ENCODE data around the gene OR2B3.

OR2B3 gene

DNA sequence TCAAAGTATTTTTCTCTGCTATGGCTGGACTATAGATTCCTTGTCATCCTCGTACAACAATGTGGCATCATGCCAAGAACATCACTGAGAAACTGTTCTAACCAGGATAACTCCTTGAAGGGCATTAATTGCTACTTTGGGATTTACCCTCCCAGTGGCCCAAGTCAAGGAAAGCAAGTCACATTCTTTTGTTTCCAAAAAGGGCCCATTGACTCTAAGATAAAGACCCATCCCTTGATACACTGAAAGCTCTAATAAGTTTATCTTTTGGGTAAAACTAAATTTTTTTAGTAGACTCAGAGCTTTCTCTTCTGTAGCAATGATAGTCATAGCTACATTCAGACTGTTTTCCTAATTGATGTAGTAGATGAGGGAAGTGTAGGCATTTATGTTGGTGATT, 20.6 kb upstream of the OR2B3 start, which contains the start of gene OR2J3:
TSS of gene OR2J3 (plus strand) at position 301 of the 400 bp plus-strand sequence. CDS start 3,833 bp downstream, outside the sequence.
- H3K4me3 Mint-ChIP-seq, result no peak within 1 kb of the TSS
- no peaks in the 10 kb centered on the region for H3K4me1 Mint-ChIP-seq
- peaks cover 4% of the 10 kb centered on the region for H3K9me3 Mint-ChIP-seq
- TF ChIP-seq, protein P1, sequence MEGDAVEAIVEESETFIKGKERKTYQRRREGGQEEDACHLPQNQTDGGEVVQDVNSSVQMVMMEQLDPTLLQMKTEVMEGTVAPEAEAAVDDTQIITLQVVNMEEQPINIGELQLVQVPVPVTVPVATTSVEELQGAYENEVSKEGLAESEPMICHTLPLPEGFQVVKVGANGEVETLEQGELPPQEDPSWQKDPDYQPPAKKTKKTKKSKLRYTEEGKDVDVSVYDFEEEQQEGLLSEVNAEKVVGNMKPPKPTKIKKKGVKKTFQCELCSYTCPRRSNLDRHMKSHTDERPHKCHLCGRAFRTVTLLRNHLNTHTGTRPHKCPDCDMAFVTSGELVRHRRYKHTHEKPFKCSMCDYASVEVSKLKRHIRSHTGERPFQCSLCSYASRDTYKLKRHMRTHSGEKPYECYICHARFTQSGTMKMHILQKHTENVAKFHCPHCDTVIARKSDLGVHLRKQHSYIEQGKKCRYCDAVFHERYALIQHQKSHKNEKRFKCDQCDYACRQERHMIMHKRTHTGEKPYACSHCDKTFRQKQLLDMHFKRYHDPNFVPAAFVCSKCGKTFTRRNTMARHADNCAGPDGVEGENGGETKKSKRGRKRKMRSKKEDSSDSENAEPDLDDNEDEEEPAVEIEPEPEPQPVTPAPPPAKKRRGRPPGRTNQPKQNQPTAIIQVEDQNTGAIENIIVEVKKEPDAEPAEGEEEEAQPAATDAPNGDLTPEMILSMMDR (IDR thresholded peaks at IDR 0.05), result no peak
- H3K27ac Mint-ChIP-seq, result no peak within 1 kb of the TSS
- H3K27me3 Mint-ChIP-seq (ENCODE audit: low read depth, poor library complexity), result peaks cover 23% of the 10 kb centered on the region
- DNase-seq, result no peak
- H3K36me3 Mint-ChIP-seq (ENCODE audit: low read depth), result no peaks in the 10 kb centered on the region

DNA sequence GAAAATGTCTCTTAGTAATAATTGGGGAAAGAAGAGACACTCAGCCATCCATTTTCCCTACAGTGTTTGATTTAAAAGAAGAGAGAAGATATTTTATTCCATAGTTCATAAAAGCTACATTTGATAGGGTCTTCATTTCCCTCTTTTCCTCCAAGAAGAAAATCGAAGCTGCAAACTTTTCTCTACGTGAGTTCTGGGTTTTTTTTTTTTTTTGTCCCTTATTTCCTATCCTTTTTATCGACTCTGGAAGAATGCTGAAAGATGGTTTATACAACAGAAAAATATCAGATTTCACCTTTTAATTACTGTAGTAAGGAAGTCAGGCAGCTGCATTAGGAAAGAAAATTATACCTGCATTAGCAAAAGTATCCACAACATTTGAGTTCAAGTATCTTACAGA, 12.1 kb upstream of the OR2B3 start, which contains the start of gene OR2J1:
TSS of gene OR2J1 (plus strand) at position 301 of the 400 bp plus-strand sequence. CDS start 1,453 bp downstream, outside the sequence.
- Mint-ChIP-seq H3K4me3 (no peak within 1 kb of the TSS), H3K4me1 (no peaks in the 10 kb centered on the region), H3K9me3 (peaks cover 4% of the 10 kb centered on the region), H3K27ac (no peak within 1 kb of the TSS), H3K36me3 (ENCODE audit: low read depth) (no peaks in the 10 kb centered on the region), H3K27me3 (ENCODE audit: low read depth, poor library complexity) (peaks cover 8% of the 10 kb centered on the region)
- DNase-seq, result no peak
- TF ChIP-seq, protein P1 (IDR thresholded peaks at IDR 0.05), result no peak

DNA sequence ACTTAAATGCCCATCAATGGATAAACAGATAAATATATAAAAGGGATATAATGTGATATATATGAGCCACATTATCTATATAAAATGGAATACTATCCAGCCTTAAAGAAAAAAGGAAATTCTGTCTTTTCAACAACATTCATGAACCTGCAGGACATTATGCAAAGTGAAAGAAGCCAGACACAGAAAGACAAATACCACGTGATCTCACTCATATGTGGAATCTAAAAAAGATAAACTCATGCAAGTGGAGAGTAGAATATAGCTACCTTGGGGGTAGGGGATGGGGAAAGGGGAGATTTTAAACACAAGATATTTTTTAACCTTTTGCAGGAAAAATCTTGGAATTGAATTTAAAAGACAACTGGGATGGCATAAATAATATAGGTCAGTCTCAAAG, 10.7 kb upstream of the OR2B3 start:
- H3K9me3 Mint-ChIP-seq, result no peaks in the 10 kb centered on the region
- peaks cover 5% of the 10 kb centered on the region for H3K27me3 Mint-ChIP-seq (ENCODE audit: low read depth, poor library complexity)
- H3K27ac Mint-ChIP-seq, result no peak overlapping the region
- TF ChIP-seq, protein P1 (IDR thresholded peaks at IDR 0.05), result no peak
- no peak overlapping the region for H3K4me3 Mint-ChIP-seq
- H3K4me1 Mint-ChIP-seq, result no peaks in the 10 kb centered on the region
- no peaks in the 10 kb centered on the region for H3K36me3 Mint-ChIP-seq (ENCODE audit: low read depth)
- no peak for DNase-seq

DNA sequence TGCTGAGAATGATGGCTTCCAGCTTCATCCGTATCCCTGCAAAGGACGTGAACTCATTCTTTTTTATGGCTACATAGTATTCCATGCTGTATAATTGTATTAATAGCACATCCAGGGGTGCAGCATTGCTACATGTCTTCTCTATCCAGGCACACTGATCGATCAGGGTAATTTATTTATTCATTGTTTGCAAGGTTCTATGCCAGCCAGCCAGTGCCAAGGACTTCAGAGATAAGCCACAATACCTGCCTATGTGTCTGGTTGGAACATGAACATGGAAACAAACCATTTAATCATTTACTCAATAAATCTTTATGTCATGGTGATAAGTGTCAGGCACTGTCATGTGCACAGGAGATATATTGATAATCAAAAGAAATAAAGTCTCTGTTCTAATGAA, 5.8 kb upstream of the OR2B3 start:
- Mint-ChIP-seq H3K9me3 (no peaks in the 10 kb centered on the region), H3K27me3 (ENCODE audit: low read depth, poor library complexity) (peaks cover 3% of the 10 kb centered on the region), H3K4me1 (no peaks in the 10 kb centered on the region), H3K4me3 (no peak overlapping the region), H3K27ac (no peak overlapping the region), H3K36me3 (ENCODE audit: low read depth) (no peaks in the 10 kb centered on the region)
- TF ChIP-seq, protein P1 (IDR thresholded peaks at IDR 0.05), result no peak
- no peak for DNase-seq

DNA sequence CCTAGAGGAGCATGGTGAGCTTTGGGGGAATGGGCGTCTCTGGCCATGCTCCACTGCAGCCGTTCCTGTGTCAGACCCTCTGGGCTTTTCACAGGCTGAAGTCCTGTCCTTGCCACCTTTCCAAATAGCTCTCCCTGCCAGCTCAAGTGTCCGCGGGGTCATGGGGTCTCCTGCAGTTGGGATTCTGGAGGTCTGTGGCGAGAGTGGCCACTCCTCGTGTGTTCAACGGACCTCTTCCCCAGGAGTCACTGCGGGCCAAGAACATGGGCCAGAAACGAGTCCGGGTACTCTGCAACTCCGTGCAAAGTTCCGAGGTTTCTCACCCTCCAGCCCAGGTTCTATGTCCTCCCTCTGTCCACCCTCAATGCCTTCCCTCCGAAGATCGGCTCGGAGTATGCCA, 4.7 kb downstream of the OR2B3 start:
- DNase-seq, result no peak
- Mint-ChIP-seq H3K27me3 (ENCODE audit: low read depth, poor library complexity) (peaks cover 7% of the 10 kb centered on the region), H3K9me3 (no peaks in the 10 kb centered on the region), H3K36me3 (ENCODE audit: low read depth) (no peaks in the 10 kb centered on the region), H3K27ac (no peak overlapping the region), H3K4me1 (no peaks in the 10 kb centered on the region), H3K4me3 (no peak overlapping the region)
- TF ChIP-seq, protein P1 (IDR thresholded peaks at IDR 0.05), result no peak

DNA sequence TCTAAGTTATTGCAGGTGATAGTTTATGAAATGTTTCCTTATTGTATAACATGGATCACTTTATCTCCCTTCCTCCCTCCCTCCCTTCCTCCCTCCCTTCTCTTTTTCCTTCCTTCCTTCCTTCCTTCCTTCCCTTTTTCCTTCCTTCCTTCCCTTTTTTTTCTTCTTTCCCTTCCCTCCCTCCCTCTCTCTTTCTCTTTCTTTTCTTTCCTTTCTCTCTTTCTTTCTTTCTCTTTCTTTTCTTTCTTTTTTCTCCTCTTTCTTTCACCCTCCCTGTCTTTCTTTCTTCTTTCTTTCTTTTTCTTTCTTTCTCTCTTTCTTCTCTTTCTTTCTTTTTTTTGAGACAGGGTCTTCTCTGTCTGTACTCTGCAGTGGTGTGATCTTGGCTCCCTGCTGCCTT, 5.8 kb downstream of the OR2B3 start:
- no peaks in the 10 kb centered on the region for H3K36me3 Mint-ChIP-seq (ENCODE audit: low read depth)
- TF ChIP-seq, protein P1 (IDR thresholded peaks at IDR 0.05), result no peak
- H3K4me1 Mint-ChIP-seq, result no peaks in the 10 kb centered on the region
- no peaks in the 10 kb centered on the region for H3K9me3 Mint-ChIP-seq
- H3K27ac Mint-ChIP-seq, result no peak overlapping the region
- no peak for DNase-seq
- peaks cover 10% of the 10 kb centered on the region for H3K27me3 Mint-ChIP-seq (ENCODE audit: low read depth, poor library complexity)
- no peak overlapping the region for H3K4me3 Mint-ChIP-seq

All from nephron progenitor cell (in vitro differentiated cells).